IPS-NIHi11 (cell line): ENCODE results near the gene POC5.
"Not testable (repeated sequence)": the region's sequence is repeated elsewhere in the genome, so short reads cannot be mapped to it uniquely, and the experiment has no call there.

Experiments used
- DNase-seq: peaks from one replicate; pipeline ENCODE4 v3.0.0; 2012; ENCODE audit warnings: mixed read lengths, low spot score

Gene POC5

DNA sequence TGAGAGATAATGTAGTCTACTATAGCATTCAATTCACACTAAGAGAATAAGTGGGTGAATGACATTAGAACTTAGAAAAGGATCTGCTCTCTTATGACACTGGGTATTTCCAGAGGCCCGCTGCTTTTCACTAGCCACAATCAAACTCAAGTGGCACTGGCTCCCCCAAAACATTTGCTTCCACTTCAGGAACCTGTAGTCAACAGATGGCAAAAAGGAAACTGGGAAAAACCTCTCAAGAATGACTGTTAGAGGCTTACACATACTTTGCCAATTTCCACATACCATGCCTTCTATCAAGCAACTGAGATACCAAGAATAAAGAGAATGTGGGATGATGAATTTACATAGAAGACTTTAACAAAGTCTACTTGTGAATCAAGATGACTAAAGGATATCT lies 11.2 kb downstream of the POC5 start:
- no peak for DNase-seq

DNA sequence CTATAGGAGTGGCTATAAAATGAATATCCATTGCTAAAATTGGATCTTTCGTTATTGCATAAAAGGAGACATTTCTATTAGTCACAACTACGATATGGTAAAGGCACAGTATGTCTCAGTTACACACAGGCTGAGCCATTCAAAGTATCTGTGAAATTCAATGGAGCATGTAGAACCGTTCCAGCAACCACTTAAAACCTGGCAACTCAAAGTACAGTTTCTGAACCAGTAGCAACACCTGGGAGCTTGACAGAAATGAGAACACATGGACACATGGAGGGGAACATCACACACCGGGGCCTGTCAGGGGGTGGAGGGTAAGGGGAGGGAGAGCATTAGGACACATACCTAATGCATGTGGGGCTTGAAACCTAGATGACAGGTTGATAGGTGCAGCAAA lies 15.4 kb downstream of the POC5 start:
- DNase-seq: no peak

DNA sequence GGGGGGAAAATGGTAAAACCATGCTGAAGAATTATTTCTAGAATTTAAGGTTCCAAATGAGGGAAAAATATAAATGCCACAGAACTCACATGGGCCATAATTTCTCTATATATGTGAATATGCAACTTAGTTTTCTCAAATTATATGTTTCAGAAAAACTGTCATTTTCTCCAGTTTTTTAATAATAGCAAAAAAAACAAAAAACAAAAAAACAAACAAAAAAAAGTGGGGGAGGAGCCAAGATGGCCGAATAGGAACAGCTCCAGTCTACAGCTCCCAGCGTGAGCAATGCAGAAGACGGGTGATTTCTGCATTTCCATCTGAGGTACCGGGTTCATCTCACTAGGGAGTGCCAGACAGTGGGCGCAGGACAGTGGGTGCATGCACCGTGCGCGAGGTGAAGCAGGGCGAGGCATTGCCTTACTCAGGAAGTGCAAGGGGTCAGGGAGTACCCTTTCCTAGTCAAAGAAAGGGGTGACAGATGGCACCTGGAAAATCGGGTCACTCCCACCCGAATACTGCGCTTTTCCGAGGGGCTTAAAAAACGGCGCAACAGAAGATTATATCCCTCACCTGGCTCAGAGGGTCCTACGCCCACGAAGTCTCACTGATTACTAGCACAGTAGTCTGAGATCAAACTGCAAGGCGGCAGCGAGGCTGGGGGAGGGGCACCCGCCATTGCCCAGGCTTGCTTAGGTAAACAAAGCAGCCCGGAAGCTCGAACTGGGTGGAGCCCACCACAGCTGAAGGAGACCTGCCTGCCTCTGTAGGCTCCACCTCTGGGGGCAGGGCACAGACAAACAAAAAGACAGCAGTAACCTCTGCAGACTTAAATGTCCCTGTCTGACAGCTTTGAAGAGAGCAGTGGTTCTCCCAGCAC lies 21.5 kb downstream of the POC5 start:
- DNase-seq: not testable (repeated sequence)

DNA sequence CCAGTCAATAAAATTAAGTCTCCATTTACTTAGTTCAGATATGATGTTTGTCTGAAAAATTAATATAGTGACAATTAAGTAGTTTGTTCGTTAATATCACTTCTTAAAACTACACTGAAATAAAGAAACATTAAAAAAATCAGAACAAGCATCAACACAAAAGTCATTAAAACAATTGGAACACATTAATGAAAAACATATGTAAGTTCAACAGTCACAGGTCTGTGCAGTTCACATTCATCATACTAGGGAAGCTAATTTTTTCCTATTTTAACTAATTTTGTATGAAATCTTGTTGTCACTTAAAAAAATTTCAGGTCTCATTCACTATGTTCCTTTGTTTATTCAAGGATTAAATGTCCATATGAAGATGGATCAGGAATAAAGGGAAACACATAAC lies 22.5 kb downstream of the POC5 start:
- no peak for DNase-seq

DNA sequence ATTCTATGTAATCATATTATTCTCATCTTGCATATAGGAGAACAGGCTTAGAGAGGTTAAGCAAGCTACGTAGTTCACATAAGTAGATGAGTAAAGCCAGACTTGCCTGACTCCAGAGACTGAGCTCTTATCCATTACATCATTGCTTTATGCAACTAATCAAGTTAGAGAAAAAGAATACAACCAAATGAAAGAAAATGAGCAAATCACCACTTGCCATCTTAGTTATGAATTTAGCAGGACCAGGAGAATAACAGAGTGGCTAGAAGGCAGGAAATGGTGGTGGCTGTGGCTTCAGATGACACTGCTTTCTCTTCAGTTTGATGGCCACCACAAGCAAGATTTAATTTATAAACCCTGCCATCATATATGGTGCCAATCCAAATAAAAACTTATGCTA lies 26.6 kb downstream of the POC5 start:
- DNase-seq: no peak

DNA sequence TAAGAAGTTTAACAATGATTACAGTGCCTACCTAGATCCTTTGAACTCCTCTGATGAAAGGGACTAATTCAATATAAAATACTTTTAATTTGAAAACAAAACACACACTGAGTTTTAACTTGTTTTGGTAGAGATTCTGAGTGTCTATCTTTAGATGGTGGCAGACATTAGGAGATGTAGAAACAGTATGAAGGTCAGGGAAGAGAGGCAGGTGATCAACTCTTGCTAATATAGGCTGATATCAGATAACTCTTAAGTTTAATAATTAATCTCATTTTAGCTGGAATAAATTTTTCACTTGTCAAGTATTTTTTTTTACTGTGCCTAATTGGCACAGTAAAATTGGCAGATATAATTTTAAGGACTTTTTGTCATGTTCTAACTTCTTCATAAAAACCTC lies 30.8 kb downstream of the POC5 start:
- DNase-seq: no peak

DNA sequence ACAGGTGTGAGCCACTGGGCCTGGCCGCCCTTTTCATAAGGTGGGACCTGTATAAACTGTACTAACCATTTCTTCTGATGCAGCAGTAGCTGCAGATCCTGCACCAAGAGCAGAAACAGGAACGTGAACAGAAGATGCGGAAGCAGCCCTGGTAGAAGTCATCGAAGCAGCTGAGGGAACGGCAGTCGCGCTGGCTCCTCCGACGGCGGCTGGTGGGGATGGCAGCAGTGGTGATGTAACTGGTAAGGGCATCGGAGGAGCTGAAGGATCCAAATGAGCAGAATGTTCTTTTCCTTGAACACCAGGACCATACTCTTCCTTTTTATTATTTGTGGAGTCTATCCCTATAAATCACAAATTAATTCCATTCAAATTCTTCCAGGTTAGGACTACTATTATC lies 32.1 kb downstream of the POC5 start:
- no peak for DNase-seq

DNA sequence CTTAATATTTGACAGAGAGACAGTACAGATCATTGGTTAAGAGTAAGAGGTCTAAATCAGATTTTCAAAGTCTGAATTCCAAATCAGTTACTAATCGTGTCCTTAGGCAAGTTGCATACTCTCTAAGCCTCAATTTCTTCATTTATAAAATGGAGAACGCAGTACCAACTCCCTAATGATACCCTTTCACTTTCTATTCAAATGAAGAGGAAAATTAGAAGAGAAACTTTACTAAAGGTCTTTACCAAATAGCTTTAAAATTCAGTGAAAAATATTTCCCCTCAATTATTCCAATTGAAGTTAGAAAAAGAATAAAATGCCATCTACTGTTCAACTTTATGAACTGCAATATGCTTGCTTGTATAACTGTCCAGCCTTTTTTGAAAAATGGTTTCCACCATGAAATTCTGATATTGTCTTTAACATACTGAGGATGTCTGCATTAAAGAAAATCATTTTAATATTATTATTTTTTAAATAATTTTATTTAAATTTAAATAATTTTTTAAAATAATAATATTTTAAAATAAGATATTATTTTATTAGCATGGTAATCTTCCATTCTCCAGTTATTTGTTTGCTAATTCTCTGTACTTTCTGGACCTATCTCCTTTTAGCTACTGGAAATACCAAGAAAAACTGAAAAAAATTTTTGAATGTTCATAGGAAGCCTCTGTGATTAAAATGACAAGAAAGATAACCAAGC lies 36.0 kb downstream of the POC5 start:
- DNase-seq: peak; percentile 21

DNA sequence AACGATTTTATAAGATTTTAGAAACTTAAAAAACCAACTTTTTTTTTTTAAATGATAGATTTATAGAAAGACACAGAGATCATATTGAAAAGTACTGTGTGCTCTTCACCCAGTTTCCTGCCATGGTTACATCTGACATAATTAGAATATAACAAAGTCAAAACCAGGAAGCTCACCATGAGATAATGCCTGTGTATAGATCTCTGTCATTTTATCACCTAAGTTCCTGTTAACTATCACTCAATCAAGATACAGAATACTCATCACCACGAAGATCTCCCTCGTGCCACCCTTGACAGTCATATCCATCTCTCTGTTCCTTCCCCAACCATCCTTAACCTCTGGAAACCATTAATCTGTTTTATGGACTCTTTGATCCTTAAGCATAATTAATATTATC lies 39.1 kb downstream of the POC5 start:
- no peak for DNase-seq

DNA sequence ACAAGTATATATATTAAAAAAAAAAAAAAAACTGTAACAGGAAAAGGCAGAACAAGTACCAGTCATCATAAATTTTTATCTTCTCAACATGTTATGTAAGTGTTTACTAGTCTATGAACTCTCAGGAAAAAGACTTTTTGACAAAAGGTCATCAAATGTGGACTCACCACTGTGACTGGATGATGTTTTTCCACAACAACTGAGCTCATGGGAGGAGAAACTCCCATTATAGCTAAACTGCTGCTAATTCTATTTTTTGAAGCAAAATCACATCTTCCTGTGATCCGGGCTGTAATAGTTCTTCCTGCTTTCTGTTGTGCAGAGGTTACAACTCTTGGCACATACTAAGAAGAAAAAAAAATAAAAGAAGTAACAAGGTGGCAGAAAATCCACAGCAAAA lies 39.6 kb downstream of the POC5 start:
- DNase-seq: no peak

DNA sequence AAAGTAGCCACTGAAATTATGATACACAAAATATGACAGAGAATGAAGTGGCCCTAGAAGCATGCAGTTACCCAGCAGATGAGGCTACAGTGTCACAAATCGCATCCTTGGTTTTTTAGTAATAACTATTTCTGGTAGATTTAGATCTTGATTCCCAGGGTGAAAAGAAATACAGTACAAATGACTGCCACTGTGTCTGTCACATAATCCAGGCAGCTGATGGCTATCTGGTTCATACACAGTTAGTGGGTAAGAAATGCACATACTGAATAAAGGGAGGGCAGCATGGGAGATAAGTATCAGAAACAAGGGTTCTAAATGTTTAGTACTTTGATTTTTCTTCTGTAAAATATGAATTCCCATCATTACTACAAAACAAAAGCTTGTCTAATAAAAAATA lies 41.5 kb downstream of the POC5 start:
- no peak for DNase-seq

DNA sequence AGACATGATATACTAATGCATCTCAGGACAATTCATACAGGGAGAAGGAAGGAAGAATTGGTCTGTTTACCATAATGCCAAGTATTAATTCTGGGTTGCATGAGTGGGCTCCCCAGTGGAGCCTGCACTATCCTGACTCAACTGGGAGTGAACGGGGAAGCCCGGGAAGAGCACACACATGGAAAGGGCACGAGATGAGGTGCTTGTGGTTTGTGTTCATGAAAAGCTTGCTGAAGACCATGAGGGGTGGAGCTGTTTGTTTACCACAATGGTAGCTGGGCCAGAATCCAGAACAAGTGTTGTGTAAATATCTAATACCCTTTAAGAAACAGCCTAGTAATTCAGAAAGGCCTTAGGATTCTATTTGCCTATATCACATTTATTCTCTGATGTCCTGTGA lies 44.6 kb downstream of the POC5 start:
- DNase-seq: no peak

DNA sequence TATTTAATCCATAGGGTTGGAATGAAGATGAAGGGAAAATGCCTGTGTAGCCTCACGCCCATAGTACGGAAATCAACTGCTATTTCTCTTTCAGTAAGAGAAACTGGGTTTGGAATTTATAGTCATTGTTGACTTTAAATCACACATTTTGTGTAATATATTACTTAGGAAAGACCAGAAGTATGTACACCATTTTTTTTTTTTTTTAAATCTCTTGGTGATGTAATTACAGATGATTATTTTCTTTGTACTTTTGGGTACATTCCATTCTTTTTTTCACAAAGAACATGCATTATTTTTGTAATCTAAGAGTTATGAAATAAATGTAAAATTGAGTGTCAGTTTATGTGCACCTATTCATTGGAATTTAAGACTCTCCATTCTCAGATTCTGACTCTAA lies 45.7 kb downstream of the POC5 start:
- no peak for DNase-seq

DNA sequence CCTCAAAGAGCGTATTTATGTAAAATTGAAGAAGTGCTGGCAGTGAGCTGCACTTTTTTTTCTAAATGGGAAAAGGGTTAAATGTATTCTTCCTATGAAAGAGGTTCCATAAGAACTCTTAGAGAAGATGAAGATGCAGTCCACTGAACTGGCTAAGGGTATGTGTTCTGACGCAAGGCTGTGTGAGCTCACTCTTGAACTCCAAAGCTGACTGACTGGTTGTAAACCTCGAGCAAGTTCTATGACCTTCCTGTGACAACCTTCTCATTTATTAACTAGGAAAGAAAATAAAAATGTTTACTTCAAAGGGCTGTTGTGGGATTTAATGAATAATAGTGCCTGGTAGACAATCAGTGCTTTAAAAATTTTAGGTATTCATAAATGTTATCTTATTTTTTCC lies 46.7 kb downstream of the POC5 start:
- DNase-seq: no peak

DNA sequence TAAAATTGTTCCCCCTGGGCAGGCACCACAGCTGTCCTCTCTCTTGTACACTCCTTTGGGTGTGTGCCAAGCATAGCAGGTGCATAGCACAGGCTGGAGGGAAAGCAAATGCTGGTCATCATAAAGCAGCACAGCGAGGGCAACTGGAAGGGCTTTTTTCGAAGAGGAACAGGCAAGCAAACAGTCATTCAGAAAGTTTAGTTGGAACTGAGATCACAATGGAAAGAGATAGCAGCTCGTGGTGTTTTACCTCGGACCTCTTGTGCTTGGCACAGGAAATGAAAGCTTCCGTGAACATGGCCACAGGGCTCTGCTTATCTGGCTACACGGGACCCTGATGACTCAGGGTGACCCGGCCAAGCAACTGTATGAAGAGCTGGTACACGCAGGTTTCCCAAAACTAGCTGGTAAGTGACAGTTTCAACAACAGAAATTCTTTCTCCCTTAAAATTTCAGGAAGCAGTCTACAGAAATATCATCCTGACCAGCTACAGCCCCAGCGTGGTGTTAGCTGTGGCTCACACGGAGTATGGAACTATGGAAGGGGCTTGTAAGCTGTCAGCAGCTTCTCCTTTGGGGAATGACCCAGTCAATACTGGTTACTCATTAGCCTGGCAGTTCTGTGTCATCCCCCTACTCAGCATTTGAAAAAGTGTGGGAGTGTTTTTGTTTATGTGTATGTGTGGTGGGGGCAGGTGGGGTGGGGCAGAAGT lies 48.1 kb downstream of the POC5 start:
- DNase-seq: no peak

DNA sequence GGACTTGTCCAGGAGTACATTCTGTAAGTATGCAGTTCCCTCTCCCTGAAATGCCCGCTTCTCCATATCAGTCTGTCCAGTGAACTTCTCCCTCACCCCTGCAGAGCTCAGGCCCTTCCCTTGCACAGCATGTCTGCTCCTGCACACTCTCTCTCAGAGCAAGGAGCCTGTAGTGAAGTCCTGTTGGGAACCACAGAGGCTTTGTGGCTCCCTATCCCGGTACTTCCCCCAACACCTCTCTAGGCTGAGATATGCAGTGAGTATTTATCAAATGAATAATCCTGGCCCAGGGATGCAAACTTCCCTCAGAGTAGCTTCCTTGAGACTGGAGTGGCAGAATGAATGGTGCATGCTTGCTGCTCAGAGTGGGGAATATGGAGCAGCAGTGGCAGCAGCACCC lies 48.8 kb downstream of the POC5 start:
- no peak for DNase-seq

DNA sequence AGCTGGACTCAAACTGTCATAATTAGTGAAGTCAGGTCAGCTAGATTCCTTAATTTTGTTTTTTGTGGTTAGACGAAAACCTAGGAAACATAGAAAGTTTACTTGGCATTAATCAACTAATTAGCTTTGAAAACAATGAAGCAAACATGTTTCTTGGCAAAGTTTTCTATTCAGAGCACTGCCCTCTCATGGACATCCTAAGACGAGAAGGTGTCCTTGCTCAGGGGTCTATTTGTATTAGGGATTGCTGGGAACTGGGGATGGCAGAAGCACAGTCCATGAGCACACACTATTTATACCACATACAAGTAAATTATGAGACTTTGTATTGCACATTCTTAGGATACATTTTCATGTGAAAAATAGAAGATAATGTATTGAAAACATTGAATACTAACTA lies 49.7 kb downstream of the POC5 start:
- no peak for DNase-seq

DNA sequence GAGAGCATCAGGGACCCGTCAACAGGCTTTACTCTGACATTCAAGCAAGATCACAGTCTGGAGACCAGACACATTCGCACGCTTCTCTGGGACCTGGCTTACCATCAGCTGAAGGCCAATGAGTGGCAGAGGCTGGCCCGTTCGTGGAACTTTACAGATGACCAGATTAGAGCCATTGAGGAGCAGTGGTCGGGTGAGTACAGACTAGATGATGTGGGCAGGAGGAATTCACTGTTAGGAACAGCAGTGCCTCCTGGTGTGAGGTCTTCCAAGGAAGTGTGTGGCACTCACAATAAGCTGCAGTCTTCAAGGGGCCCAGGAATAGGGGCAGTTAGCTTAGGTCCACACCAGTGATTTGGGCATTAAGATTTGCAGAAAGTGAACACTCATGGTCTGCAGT lies 50.4 kb downstream of the POC5 start:
- no peak for DNase-seq

DNA sequence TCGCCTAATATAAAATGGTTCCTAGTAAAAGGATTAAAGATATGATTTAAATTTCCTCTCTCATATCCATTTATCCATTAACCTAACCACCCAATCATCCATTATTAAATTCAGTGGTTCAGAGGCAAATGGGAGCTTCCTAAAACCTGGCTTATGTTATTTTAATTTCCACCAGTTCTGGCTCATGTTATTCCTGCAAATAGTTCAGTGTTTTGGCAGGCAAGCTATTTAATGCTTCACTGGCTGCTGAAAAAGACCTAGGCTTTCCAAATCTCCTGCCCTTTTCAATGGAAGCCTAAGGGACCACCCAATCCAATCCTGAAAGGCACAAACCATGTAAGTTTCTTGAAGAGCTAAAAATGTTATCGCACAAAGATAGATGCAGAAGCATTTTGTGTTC lies 52.3 kb downstream of the POC5 start:
- DNase-seq: no peak

DNA sequence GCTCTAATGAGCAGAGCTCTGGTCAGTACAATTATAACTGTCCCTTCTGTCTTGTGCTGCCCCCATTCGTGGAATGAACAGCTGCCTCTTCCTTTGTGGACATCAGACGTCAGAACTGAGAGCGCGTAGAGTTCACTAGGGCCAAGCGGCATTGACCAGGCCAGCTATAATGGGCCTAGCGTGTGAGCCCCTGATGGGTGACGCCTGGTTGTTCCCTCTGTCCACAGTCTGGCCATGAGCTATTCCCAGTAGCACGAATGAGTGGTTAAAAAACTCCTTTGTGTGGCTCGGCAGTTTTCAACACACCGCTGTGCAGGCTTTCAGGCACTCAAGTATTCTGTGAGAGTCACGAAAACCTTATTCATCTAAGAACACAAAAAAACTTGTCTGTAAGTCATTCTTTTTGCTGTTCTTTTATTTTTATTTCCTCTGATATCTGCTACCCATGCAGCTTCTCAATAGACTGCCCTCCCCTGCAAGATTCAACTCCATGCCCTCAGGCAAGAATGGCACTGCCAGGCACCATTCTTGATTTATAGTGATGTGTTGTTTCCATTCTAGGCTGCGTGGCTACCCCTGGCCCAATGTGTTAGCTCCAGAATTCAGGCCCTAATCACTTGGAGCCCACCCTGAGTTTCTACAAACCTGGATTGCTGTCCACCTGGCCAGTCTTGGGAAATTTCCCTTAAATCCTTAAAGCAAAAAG lies 53.5 kb downstream of the POC5 start:
- no peak for DNase-seq

DNA sequence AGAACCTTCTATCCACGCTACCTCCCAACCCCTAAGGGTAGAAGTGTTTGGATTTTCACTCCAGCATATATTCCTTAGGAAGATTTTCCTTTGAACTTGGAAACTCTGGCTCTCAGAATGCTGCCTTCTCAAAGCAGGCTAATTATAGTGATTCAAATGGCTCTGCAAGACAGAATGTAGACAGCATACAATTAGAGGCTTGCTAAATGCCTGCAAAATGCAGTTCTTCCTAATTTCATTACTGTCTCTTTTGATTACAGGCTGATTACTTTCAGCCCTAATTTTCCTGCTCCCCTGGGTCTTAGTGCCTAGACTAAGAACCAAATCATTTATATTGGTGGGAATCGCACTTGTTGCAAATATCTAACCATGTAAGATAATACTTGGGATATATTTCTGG lies 55.2 kb downstream of the POC5 start:
- no peak for DNase-seq

DNA sequence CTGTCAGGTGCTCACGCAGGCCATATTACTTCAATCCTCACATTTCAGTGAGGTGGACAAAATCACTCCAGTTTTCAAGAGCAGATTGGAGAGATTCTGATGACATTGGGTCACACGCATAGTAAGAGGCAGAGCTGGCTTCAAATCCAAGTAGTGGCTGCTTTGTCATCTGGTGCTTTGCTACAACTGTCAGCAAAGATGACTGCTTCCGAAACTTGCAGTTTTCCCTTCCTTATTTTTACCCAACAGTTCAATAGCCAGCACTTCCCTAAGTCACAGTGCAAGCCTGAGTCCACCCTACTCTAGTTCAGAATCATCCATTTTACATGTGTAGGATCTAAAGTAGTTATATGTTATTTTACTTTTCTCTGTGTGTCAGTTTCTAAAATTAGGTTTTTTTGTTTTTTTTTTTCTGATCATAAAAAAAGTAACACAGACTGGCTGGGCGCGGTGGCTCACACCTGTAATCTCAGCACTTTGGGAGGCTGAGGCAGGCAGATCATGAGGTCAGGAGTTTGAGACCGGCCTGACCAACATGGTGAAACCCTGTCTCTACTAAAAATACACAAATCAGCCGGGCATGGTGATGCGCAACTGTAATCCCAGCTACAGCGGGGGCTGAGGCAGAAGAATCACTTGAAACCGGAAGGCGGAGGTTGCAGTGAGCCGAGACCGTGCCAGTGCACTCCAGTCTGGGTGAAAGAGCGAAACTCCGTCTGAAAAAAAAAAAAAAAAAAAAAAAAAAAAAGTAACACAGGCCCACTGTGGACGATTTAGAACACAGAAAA lies 56.4 kb downstream of the POC5 start:
- DNase-seq: no peak
